Spleen (tissue), 7 donors: ENCODE data around the gene ZNF778.

Experiments used
- POLR2A ChIP-seq, 3 donors: fragments of 450-650 bp; IDR thresholded peaks; one replicate each; pipeline ENCODE4 v1.5.1; 2017; ENCODE audit warnings: antibody characterized with exemption in 3 of 3, mild to moderate bottlenecking in 1 of 3
- POLR2AphosphoS5 ChIP-seq, 3 donors: sonication (generic); formaldehyde crosslinking; IDR thresholded peaks; one replicate each; pipeline ENCODE4 v1.5.1; 2017; ENCODE audit warnings: antibody characterized with exemption in 3 of 3
- TF ChIP-seq, protein P1 (sequence below), 11 experiments: fragments of 200-600 bp in 7 of 11; fragments of 450-650 bp in 4 of 11; sonication (generic) in 4 of 11; IDR thresholded peaks in 8 of 11; conservative IDR thresholded peaks in 3 of 11; 1 replicate in 7 of 11; 2 replicates in 4 of 11; pipeline versions ENCODE4 v1.4.0 to v1.8.0; 2016 to 2021; ENCODE audit warnings: antibody characterized with exemption in 11 of 11, inconsistent platforms in 4 of 11, mild to moderate bottlenecking in 1 of 11
- donor health status: DM: no; HTN: no; CAD: no; lungs with moderate emphysema.
- donor health status: DM: no; HTN: no; CAD: no.
- donor health status: DM: no; HTN: no; CAD: no.

DNA sequence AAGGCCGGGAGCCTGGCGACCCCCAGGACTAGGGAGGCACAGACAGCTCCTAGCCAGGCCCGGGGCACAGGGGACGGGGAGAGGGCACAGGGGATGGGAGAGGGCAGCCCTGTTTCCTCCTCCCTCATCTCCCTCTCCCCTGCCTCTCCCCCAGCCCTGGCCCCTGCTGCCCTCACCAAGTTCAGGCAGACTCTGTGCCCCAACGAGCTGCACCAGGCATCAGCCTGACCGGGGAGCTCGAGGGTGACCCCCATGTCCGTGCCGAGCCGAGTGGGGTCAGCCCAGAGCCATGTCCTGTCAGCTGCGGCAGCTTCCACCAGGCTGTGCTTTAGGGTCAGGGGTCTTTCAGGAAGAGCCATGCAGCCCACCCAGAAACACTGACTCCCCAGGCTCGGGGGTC lies 40.0 kb upstream of the ZNF778 start:
- TF ChIP-seq, protein P1, sequence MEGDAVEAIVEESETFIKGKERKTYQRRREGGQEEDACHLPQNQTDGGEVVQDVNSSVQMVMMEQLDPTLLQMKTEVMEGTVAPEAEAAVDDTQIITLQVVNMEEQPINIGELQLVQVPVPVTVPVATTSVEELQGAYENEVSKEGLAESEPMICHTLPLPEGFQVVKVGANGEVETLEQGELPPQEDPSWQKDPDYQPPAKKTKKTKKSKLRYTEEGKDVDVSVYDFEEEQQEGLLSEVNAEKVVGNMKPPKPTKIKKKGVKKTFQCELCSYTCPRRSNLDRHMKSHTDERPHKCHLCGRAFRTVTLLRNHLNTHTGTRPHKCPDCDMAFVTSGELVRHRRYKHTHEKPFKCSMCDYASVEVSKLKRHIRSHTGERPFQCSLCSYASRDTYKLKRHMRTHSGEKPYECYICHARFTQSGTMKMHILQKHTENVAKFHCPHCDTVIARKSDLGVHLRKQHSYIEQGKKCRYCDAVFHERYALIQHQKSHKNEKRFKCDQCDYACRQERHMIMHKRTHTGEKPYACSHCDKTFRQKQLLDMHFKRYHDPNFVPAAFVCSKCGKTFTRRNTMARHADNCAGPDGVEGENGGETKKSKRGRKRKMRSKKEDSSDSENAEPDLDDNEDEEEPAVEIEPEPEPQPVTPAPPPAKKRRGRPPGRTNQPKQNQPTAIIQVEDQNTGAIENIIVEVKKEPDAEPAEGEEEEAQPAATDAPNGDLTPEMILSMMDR (IDR thresholded peaks at IDR 0.05 in 8 of 11, conservative IDR thresholded peaks at IDR 0.05 in 3 of 11) = no peak
- no peak for TF ChIP-seq POLR2A (IDR thresholded peaks at IDR 0.05)
- no peak for TF ChIP-seq POLR2AphosphoS5 (IDR thresholded peaks at IDR 0.05)
